B cell (primary cell): ENCODE data around the gene FYN. TPM values are rescaled to one million over a fixed set of nuclear protein-coding genes. Genes with fewer than 3 reads are reported as not detected.

Experiments
- ATAC-seq: fragments of 200-7000 bp; cut with Tn5 transposase; one replicate; pipeline ENCODE4 v1.10.0; 2021; ENCODE audit warnings: low read depth, mild to moderate bottlenecking, moderate number of reproducible peaks, moderate library complexity
- CTCF ChIA-PET: fragments of 350-600 bp; sonication (Branson Sonifier 250); formaldehyde crosslinking; loops from one replicate; lab custom pipeline; 2021; ENCODE audit warnings: antibody characterized with exemption, inconsistent platforms; lab: Charles Lee
- POLR2A ChIA-PET: fragments of 350-600 bp; sonication (Branson Sonifier 250); formaldehyde crosslinking; loops from one replicate; lab custom pipeline; 2021; ENCODE audit warnings: antibody characterized with exemption; lab: Charles Lee
- DNase-seq: peaks from one replicate; pipeline ENCODE4 v3.0.0; 2013
- H2AFZ ChIP-seq: 2 replicates; pipeline ENCODE4 v1.6.1; 2012; ENCODE audit warnings: mild to moderate bottlenecking, low read depth, low read length; ENCODE audit not compliant: insufficient read depth, poor library complexity, severe bottlenecking
- H3K27ac ChIP-seq, 2 donors: 1 replicate in 1 of 2; 2 replicates in 1 of 2; pipeline ENCODE4 v1.5.1; 2012 to 2013; ENCODE audit warnings: low read length in 2 of 2, mild to moderate bottlenecking in 2 of 2, moderate library complexity in 1 of 2
- H3K27me3 ChIP-seq, 4 experiments: fragments of 200-600 bp in 1 of 4; sonication (generic) in 1 of 4; replicated peaks in 1 of 4; 1 replicate in 2 of 4; 2 replicates in 2 of 4; pipeline versions ENCODE4 v1.6.1 to v1.7.0; 2013 to 2016; ENCODE audit warnings: low read length in 3 of 4, mild to moderate bottlenecking in 2 of 4, mixed read lengths in 1 of 4, moderate library complexity in 1 of 4; ENCODE audit not compliant: insufficient read depth in 4 of 4, control insufficient read depth in 3 of 4; ENCODE audit errors: control extremely low read depth in 1 of 4
- H3K36me3 ChIP-seq, 2 experiments: replicated peaks in 1 of 2; 1 replicate in 1 of 2; 2 replicates in 1 of 2; pipeline versions ENCODE4 v1.6.1 to v1.7.1; 2013; ENCODE audit warnings: low read length in 1 of 2; ENCODE audit not compliant: insufficient read depth in 2 of 2, control insufficient read depth in 1 of 2; ENCODE audit errors: control extremely low read depth in 1 of 2, extremely low read depth in 1 of 2
- H3K4me1 ChIP-seq, 2 donors: fragments of 200-600 bp in 1 of 2; sonication (generic) in 1 of 2; 1 replicate in 1 of 2; 2 replicates in 1 of 2; pipeline versions ENCODE4 v1.5.1 to v1.6.1; 2013 to 2017; ENCODE audit warnings: low read length in 2 of 2; ENCODE audit not compliant: control insufficient read depth in 2 of 2, insufficient read depth in 2 of 2
- H3K4me2 ChIP-seq: replicated peaks from 2 replicates; pipeline ENCODE3; 2012; ENCODE audit warnings: mild to moderate bottlenecking, low read depth, low read length; ENCODE audit not compliant: poor library complexity, severe bottlenecking
- H3K4me3 ChIP-seq, 5 experiments: fragments of 200-600 bp in 1 of 5; sonication (generic) in 1 of 5; 1 replicate in 3 of 5; 2 replicates in 2 of 5; pipeline versions ENCODE4 v1.5.1 to v1.7.0; 2011 to 2016; ENCODE audit warnings: low read length in 4 of 5, mild to moderate bottlenecking in 4 of 5, low read depth in 2 of 5, control low read depth in 1 of 5, moderate library complexity in 1 of 5; ENCODE audit not compliant: insufficient read depth in 1 of 5; ENCODE audit errors: control extremely low read depth in 1 of 5, extremely low read depth in 1 of 5
- H3K79me2 ChIP-seq: fragments of 200-600 bp; sonication (generic); one replicate; pipeline ENCODE4 v1.6.0; 2016; ENCODE audit warnings: low read length; ENCODE audit not compliant: control insufficient read depth, insufficient read depth
- H3K9ac ChIP-seq: fragments of 200-600 bp; sonication (generic); 2 replicates; pipeline ENCODE4 v1.6.1; 2017; ENCODE audit warnings: mild to moderate bottlenecking, low read length, moderate library complexity
- H3K9me3 ChIP-seq, 3 donors: one replicate each; pipeline versions ENCODE4 v1.6.1 to v1.7.1; 2013; ENCODE audit warnings: low read length in 2 of 3; ENCODE audit not compliant: control insufficient read depth in 2 of 3, insufficient read depth in 1 of 3; ENCODE audit errors: control extremely low read depth in 1 of 3
- H4K20me1 ChIP-seq: 2 replicates; pipeline ENCODE4 v1.6.0; 2012; ENCODE audit warnings: mild to moderate bottlenecking, low read length; ENCODE audit not compliant: insufficient read depth, control insufficient read depth, poor library complexity, severe bottlenecking
- H3K27ac Mint-ChIP-seq: one replicate; pipeline ENCODE4 v1.8.0; 2021; ENCODE audit warnings: mixed read lengths
- H3K27me3 Mint-ChIP-seq: one replicate; pipeline ENCODE4 v1.8.0; 2021; ENCODE audit warnings: mixed read lengths
- H3K4me1 Mint-ChIP-seq: one replicate; pipeline ENCODE4 v1.8.0; 2021; ENCODE audit warnings: mixed read lengths
- H3K4me3 Mint-ChIP-seq: one replicate; pipeline ENCODE4 v1.8.0; 2021; ENCODE audit warnings: mixed read lengths
- H3K9me3 Mint-ChIP-seq: one replicate; pipeline ENCODE4 v1.8.0; 2022; ENCODE audit warnings: mixed read lengths; ENCODE audit not compliant: insufficient read depth
- EZH2 ChIP-seq: IDR thresholded peaks from 2 replicates; pipeline ENCODE4 v1.6.1; 2012; ENCODE audit warnings: borderline replicate concordance, low read depth, mild to moderate bottlenecking, moderate library complexity, low read length; ENCODE audit not compliant: insufficient read depth, poor library complexity, severe bottlenecking
- WGBS: methylation state at CpG from one replicate; pipeline ENCODE4 v1.1.5; 2013; ENCODE audit warnings: missing lambda C conversion rate; ENCODE audit not compliant: insufficient coverage; 5-methylcytosine and 5-hydroxymethylcytosine counted together
- intact Hi-C: fragments of 100-400 bp; cut with micrococcal nuclease; formaldehyde crosslinking; loops from one replicate; pipeline ENCODE4 v1.10.0; 2022
- polyA plus RNA-seq: library from polyadenylated mRNA; depleted of rRNA; stranded (reverse); fragments of >200 nt; gene quantifications from 2 replicates; pipeline ENCODE4 v1.2.3, GENCODE V29; 2012
- total RNA-seq, 2 donors: library from RNA; stranded (reverse); fragments of 120-200 nt in 1 of 2; gene quantifications; 1 replicate in 1 of 2; 2 replicates in 1 of 2; pipeline versions ENCODE4 v1.2.3 to v1.2.4, GENCODE V29; 2013 to 2022
- TF ChIP-seq, protein P1 (sequence below): fragments of 200-600 bp; IDR thresholded peaks from one replicate; pipeline ENCODE4 v1.8.0; 2022; ENCODE audit warnings: antibody characterized with exemption, mild to moderate bottlenecking

FYN gene
- total and polyA plus RNA-seq, 2 donors (not counting 1 experiment from before 2014, with no cell fraction given), result 54.1 to 94.0 TPM

- POLR2A ChIA-PET, result no interaction called here
- H3K27ac ChIP-seq, result peak overlapping the region in 1 of 2 donors; percentile 63
- H3K27me3 ChIP-seq, result no peaks in the 10 kb centered on the region
- H3K9me3 ChIP-seq, result peaks cover 0 to 9% (median 5%) of the 10 kb centered on the region in 3 donors
- no peaks in the 10 kb centered on the region for H4K20me1 ChIP-seq
- H3K4me3 ChIP-seq, result no peak overlapping the region
- intact Hi-C loops, result no loop called here
- no peak overlapping the region for H3K9ac ChIP-seq
- Mint-ChIP-seq H3K4me3 (no peak overlapping the region), H3K27me3 (no peaks in the 10 kb centered on the region), H3K9me3 (peaks cover 4% of the 10 kb centered on the region), H3K27ac (peak overlapping the region; percentile 32), H3K4me1 (peaks cover 63% of the 10 kb centered on the region)
- H3K4me1 ChIP-seq, result peaks cover 46 to 60% of the 10 kb centered on the region in 2 donors
- CTCF ChIA-PET, result no interaction called here
- WGBS, result 97% methylated on average over 10 of the region's 11 CpGs
- TF ChIP-seq, protein P1, sequence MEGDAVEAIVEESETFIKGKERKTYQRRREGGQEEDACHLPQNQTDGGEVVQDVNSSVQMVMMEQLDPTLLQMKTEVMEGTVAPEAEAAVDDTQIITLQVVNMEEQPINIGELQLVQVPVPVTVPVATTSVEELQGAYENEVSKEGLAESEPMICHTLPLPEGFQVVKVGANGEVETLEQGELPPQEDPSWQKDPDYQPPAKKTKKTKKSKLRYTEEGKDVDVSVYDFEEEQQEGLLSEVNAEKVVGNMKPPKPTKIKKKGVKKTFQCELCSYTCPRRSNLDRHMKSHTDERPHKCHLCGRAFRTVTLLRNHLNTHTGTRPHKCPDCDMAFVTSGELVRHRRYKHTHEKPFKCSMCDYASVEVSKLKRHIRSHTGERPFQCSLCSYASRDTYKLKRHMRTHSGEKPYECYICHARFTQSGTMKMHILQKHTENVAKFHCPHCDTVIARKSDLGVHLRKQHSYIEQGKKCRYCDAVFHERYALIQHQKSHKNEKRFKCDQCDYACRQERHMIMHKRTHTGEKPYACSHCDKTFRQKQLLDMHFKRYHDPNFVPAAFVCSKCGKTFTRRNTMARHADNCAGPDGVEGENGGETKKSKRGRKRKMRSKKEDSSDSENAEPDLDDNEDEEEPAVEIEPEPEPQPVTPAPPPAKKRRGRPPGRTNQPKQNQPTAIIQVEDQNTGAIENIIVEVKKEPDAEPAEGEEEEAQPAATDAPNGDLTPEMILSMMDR, result no peak
- no peak for TF ChIP-seq EZH2
- H3K36me3 ChIP-seq, result no peaks in the 10 kb centered on the region
- no peak overlapping the region for H2AFZ ChIP-seq
- DNase-seq (no peak), ATAC-seq (no peak)
- H3K4me2 ChIP-seq, result no peak overlapping the region
- peaks cover 43% of the 10 kb centered on the region for H3K79me2 ChIP-seq
These were observed 142.4 kb downstream of the FYN start for GRCh38 chr6:111730864-111731263.

GRCh38 chr6:111727802-111728201 lies 145.4 kb downstream of the FYN start:
- Histone ChIP-seq H3K9ac (no peak overlapping the region), H3K79me2 (peaks cover 50% of the 10 kb centered on the region), H3K27ac (no peak overlapping the region), H3K9me3 (peaks cover 0 to 7% (median 5%) of the 10 kb centered on the region in 3 donors), H3K4me3 (no peak overlapping the region), H3K4me2 (no peak overlapping the region), H3K27me3 (no peaks in the 10 kb centered on the region), H3K36me3 (no peaks in the 10 kb centered on the region), H3K4me1 (peaks cover 51 to 61% of the 10 kb centered on the region in 2 donors), H2AFZ (no peak overlapping the region), H4K20me1 (no peaks in the 10 kb centered on the region)
- H3K4me3 Mint-ChIP-seq, result no peak overlapping the region
- POLR2A ChIA-PET, result no interaction called here
- no peak for TF ChIP-seq EZH2
- TF ChIP-seq, protein P1, result peak; percentile 36
- H3K4me1 Mint-ChIP-seq, result peaks cover 61% of the 10 kb centered on the region
- intact Hi-C loops, result loop anchor here (10.0 kb wide), 1 partner anchor 117 kb away; no protein-coding TSS in a partner anchor
- WGBS, result 100% methylated on average over 3 of the region's 3 CpGs
- CTCF ChIA-PET, result no interaction called here
- ATAC-seq, result no peak
- DNase-seq, result no peak
- H3K27me3 Mint-ChIP-seq, result no peaks in the 10 kb centered on the region
- no peak overlapping the region for H3K27ac Mint-ChIP-seq
- peaks cover under 1% of the 10 kb centered on the region for H3K9me3 Mint-ChIP-seq
